ENCODE results near the gene DNASE2B. TPM values are rescaled to one million over a fixed set of nuclear protein-coding genes. Genes with fewer than 3 reads are reported as not detected.
A peak's percentile ranks its signal among the peaks of the same experiment; 100 is the strongest.

The DNASE2B gene
- total and polyA plus RNA-seq, 7 experiments from 2014 or later = not detected

GRCh38 chr1:84433258-84434080, 35.2 kb downstream of the DNASE2B start:
- Mint-ChIP-seq H3K4me3 (peak overlapping the region in 9 of 10 donors; percentile 29 to 82 (median 77)), H3K4me1 (peaks cover 0 to 12% (median 9%) of the 10 kb centered on the region in 7 donors), H3K27me3 (no peaks in the 10 kb centered on the region), H3K36me3 (peaks cover 4 to 6% (median 4%) of the 10 kb centered on the region in 5 donors), H3K27ac (peak overlapping the region in 2 of 9 donors; percentile 85 to 90), H3K9me3 (peaks cover 0 to 15% (median 5%) of the 10 kb centered on the region in 11 donors)
- H3K4me3 ChIP-seq (ENCODE audit: low read length) = peak overlapping the region; percentile 34
- peaks cover 0 to 6% (median 0%) of the 10 kb centered on the region in 3 experiments for H3K9me3 ChIP-seq (ENCODE audit: control insufficient read depth in 2 of 3, low read length in 3 of 3)
- POLR2A ChIA-PET = interaction anchor here (0.6 to 7.7 kb wide), 8 partner anchors 10 to 343 kb away, joined by 3 to 105 read pairs (median 4); partner anchors contain the start of genes CTBS, PRKACB and SAMD13
- H3K36me3 ChIP-seq (ENCODE audit: control insufficient read depth in 2 of 3, insufficient read depth in 3 of 3, low read length in 3 of 3) = no peaks in the 10 kb centered on the region
- ATAC-seq = peak; percentile 92
- H3K27ac ChIP-seq (ENCODE audit: low read depth, low read length) = peak overlapping the region; percentile 73
- intact Hi-C loops (cut with micrococcal nuclease) = loop anchor here (1.0 to 10.0 kb wide), 20 partner anchors 9 to 1961 kb away; partner anchors contain the start of genes CTBS (in 2 of the 2), SSX2IP (in 2 of the 2), BCL10 (in 1 of the 2) and C1orf52 (in 1 of the 2)
- CTCF ChIA-PET = interaction anchor here (0.6 to 12.0 kb wide), 12 partner anchors 9 to 502 kb away, joined by 3 to 167 read pairs (median 4); partner anchors contain the start of genes PRKACB and SPATA1
- DNase-seq = peak in 7 of 9 donors; percentile 71 to 85 (median 79)
- no peaks in the 10 kb centered on the region for H3K27me3 ChIP-seq (ENCODE audit: control insufficient read depth in 2 of 2, insufficient read depth in 2 of 2, low read length in 2 of 2)
- H3K4me1 ChIP-seq (ENCODE audit: control insufficient read depth in 2 of 2, insufficient read depth in 2 of 2, low read length in 2 of 2) = peaks cover 23 to 41% of the 10 kb centered on the region in 2 donors

- Histone ChIP-seq H3K9me3 (ENCODE audit: control insufficient read depth in 2 of 3, low read length in 3 of 3) (peaks cover 0 to 6% (median 0%) of the 10 kb centered on the region in 3 experiments), H3K4me1 (ENCODE audit: control insufficient read depth in 2 of 2, insufficient read depth in 2 of 2, low read length in 2 of 2) (peaks cover 23 to 41% of the 10 kb centered on the region in 2 donors), H3K27ac (ENCODE audit: low read depth, low read length) (peak overlapping the region; percentile 73), H3K4me3 (ENCODE audit: low read length) (no peak overlapping the region), H3K27me3 (ENCODE audit: control insufficient read depth in 2 of 2, insufficient read depth in 2 of 2, low read length in 2 of 2) (no peaks in the 10 kb centered on the region), H3K36me3 (ENCODE audit: control insufficient read depth in 2 of 3, insufficient read depth in 3 of 3, low read length in 3 of 3) (no peaks in the 10 kb centered on the region)
- POLR2A ChIA-PET = interaction anchor here (0.6 to 7.7 kb wide), 7 partner anchors 132 to 323 kb away, joined by 3 to 105 read pairs (median 5); partner anchors contain the start of genes CTBS, PRKACB and SAMD13
- peaks cover 0 to 15% (median 9%) of the 10 kb centered on the region in 7 donors for H3K4me1 Mint-ChIP-seq
- no peaks in the 10 kb centered on the region for H3K27me3 Mint-ChIP-seq
- ATAC-seq (no peak), DNase-seq (no peak)
- CTCF ChIA-PET = interaction anchor here (0.6 to 12.0 kb wide), 9 partner anchors 8 to 319 kb away, joined by 3 to 167 read pairs (median 4); partner anchors contain the start of gene PRKACB
- intact Hi-C loops (cut with micrococcal nuclease) = loop anchor here (1.0 to 10.0 kb wide), 12 partner anchors 72 to 1961 kb away; partner anchors contain the start of genes CTBS (in 2 of the 2), BCL10 (in 1 of the 2), C1orf52 (in 1 of the 2) and GNG5 (in 1 of the 2)
- H3K36me3 Mint-ChIP-seq = peaks cover 4 to 6% (median 4%) of the 10 kb centered on the region in 5 donors
- H3K9me3 Mint-ChIP-seq = peaks cover 0 to 14% (median 5%) of the 10 kb centered on the region in 11 donors
- peak overlapping the region in 9 of 10 donors; percentile 29 to 82 (median 77) for H3K4me3 Mint-ChIP-seq
- peak overlapping the region in 2 of 9 donors; percentile 85 to 90 for H3K27ac Mint-ChIP-seq
These were observed 35.9 kb downstream of the DNASE2B start for GRCh38 chr1:84434081-84434769.

GRCh38 chr1:84434801-84435549, 36.7 kb downstream of the DNASE2B start:
- Mint-ChIP-seq H3K9me3 (peaks cover 0 to 6% (median under 1%) of the 10 kb centered on the region in 11 donors), H3K27me3 (no peaks in the 10 kb centered on the region), H3K27ac (no peak overlapping the region), H3K36me3 (peaks cover 0 to 3% (median under 1%) of the 10 kb centered on the region in 5 donors), H3K4me3 (no peak overlapping the region), H3K4me1 (peaks cover 0 to 15% (median 9%) of the 10 kb centered on the region in 7 donors)
- ATAC-seq = peak; percentile 28
- Histone ChIP-seq H3K27ac (ENCODE audit: low read depth, low read length) (peak overlapping the region; percentile 64), H3K4me1 (ENCODE audit: control insufficient read depth in 2 of 2, insufficient read depth in 2 of 2, low read length in 2 of 2) (peaks cover 23 to 41% of the 10 kb centered on the region in 2 donors), H3K36me3 (ENCODE audit: control insufficient read depth in 2 of 3, insufficient read depth in 3 of 3, low read length in 3 of 3) (no peaks in the 10 kb centered on the region), H3K9me3 (ENCODE audit: control insufficient read depth in 2 of 3, low read length in 3 of 3) (peaks cover 0 to 2% (median 0%) of the 10 kb centered on the region in 3 experiments), H3K27me3 (ENCODE audit: control insufficient read depth in 2 of 2, insufficient read depth in 2 of 2, low read length in 2 of 2) (no peaks in the 10 kb centered on the region), H3K4me3 (ENCODE audit: low read length) (peak overlapping the region; percentile 41)
- intact Hi-C loops (cut with micrococcal nuclease) = loop anchor here (1.0 to 10.0 kb wide), 16 partner anchors 71 to 1960 kb away; partner anchors contain the start of genes C1orf52 (in 2 of the 2), CTBS (in 2 of the 2), BCL10 (in 1 of the 2) and GNG5 (in 1 of the 2)
- ChIA-PET CTCF (interaction anchor here (0.6 to 12.0 kb wide), 7 partner anchors 7 to 318 kb away, joined by 3 to 167 read pairs (median 4); partner anchors contain the start of gene PRKACB), POLR2A (interaction anchor here (0.7 to 7.7 kb wide), 6 partner anchors 10 to 292 kb away, joined by 3 to 105 read pairs (median 4); partner anchors contain the start of genes GNG5, PRKACB, SAMD13 and SPATA1)
- DNase-seq = peak in 6 of 9 donors; percentile 15 to 52 (median 36)

GRCh38 chr1:84436876-84437655, 38.8 kb downstream of the DNASE2B start:
- ChIA-PET CTCF (interaction anchor here (0.6 to 12.0 kb wide), 18 partner anchors 19 to 498 kb away, joined by 3 to 167 read pairs (median 3); partner anchors contain the start of gene PRKACB), POLR2A (interaction anchor here (0.8 to 7.7 kb wide), 14 partner anchors 7 to 294 kb away, joined by 3 to 105 read pairs (median 4); partner anchors contain the start of genes CTBS, GNG5, PRKACB and RPF1)
- peaks cover 0 to 18% (median 11%) of the 10 kb centered on the region in 7 donors for H3K4me1 Mint-ChIP-seq
- H3K27me3 ChIP-seq (ENCODE audit: control insufficient read depth in 2 of 2, insufficient read depth in 2 of 2, low read length in 2 of 2) = no peaks in the 10 kb centered on the region
- no peak overlapping the region for H3K4me3 Mint-ChIP-seq
- intact Hi-C loops (cut with micrococcal nuclease) = loop anchor here (1.0 to 10.0 kb wide), 9 partner anchors 42 to 1958 kb away; partner anchors contain the start of genes C1orf52 (in 2 of the 2), ODF2L (in 1 of the 2), RPF1 (in 1 of the 2) and SYDE2 (in 1 of the 2)
- no peaks in the 10 kb centered on the region for H3K36me3 ChIP-seq (ENCODE audit: control insufficient read depth in 2 of 3, insufficient read depth in 3 of 3, low read length in 3 of 3)
- DNase-seq (peak in 4 of 9 donors; percentile 23 to 47 (median 40)), ATAC-seq (peak; percentile 36)
- H3K4me3 ChIP-seq (ENCODE audit: low read length) = peak overlapping the region; percentile 37
- no peak overlapping the region for H3K27ac Mint-ChIP-seq
- H3K4me1 ChIP-seq (ENCODE audit: control insufficient read depth in 2 of 2, insufficient read depth in 2 of 2, low read length in 2 of 2) = peaks cover 23 to 41% of the 10 kb centered on the region in 2 donors
- no peaks in the 10 kb centered on the region for H3K9me3 Mint-ChIP-seq
- H3K36me3 Mint-ChIP-seq = peaks cover 0 to 4% (median 0%) of the 10 kb centered on the region in 5 donors
- peak overlapping the region; percentile 60 for H3K27ac ChIP-seq (ENCODE audit: low read depth, low read length)
- no peaks in the 10 kb centered on the region for H3K27me3 Mint-ChIP-seq
- no peaks in the 10 kb centered on the region for H3K9me3 ChIP-seq (ENCODE audit: control insufficient read depth in 2 of 3, low read length in 3 of 3)
